ENCODE data around the gene TMC1.

TMC1 gene

DNA sequence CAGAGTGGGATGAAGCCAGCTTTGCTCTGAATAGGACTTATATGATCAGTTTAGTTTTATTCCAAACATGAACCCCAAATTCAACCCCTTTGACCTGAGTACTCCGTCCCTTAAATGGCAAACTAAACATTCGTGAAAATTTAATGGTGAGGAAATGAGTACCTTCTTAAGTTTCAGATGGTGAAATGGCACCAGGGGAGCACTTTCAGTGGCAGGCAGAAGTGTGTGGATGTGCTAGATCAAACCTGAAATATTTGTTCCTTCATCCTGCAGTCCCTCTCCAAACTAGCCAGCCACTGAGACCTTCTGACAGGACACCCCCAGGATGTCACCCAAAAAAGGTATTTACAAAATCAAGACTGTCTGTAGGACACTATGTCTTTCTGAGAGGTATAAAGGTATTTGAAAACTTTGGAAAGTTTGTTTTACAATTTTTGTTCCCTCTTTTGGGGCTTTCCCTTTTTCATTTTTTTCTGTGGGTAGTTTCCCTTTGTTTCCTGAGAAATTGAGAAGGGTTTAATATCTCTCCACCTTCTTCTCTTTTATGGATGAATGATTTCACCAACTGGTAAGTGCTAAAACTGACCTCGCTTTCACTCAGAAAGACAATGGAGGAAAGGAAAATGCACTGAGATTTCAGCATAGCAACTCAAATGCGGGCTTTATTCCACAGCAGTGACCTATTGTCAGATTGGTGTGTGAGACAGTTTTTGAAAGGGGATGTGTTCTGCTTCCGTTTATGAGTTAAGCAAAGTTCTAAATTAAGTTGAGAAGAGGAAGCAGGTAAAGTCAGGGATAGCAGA, 127.1 kb downstream of the TMC1 start:
- Mint-ChIP-seq H3K27me3 (ENCODE audit: low read depth) (no peaks in the 10 kb centered on the region), H3K36me3 (ENCODE audit: low read depth) (no peaks in the 10 kb centered on the region), H3K4me1 (no peaks in the 10 kb centered on the region), H3K27ac (no peak overlapping the region), H3K9me3 (no peaks in the 10 kb centered on the region), H3K4me3 (no peak overlapping the region)
- TF ChIP-seq, protein P1, sequence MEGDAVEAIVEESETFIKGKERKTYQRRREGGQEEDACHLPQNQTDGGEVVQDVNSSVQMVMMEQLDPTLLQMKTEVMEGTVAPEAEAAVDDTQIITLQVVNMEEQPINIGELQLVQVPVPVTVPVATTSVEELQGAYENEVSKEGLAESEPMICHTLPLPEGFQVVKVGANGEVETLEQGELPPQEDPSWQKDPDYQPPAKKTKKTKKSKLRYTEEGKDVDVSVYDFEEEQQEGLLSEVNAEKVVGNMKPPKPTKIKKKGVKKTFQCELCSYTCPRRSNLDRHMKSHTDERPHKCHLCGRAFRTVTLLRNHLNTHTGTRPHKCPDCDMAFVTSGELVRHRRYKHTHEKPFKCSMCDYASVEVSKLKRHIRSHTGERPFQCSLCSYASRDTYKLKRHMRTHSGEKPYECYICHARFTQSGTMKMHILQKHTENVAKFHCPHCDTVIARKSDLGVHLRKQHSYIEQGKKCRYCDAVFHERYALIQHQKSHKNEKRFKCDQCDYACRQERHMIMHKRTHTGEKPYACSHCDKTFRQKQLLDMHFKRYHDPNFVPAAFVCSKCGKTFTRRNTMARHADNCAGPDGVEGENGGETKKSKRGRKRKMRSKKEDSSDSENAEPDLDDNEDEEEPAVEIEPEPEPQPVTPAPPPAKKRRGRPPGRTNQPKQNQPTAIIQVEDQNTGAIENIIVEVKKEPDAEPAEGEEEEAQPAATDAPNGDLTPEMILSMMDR (IDR thresholded peaks at IDR 0.05; ENCODE audit: unreplicated experiment in 3 of 3): no peak

DNA sequence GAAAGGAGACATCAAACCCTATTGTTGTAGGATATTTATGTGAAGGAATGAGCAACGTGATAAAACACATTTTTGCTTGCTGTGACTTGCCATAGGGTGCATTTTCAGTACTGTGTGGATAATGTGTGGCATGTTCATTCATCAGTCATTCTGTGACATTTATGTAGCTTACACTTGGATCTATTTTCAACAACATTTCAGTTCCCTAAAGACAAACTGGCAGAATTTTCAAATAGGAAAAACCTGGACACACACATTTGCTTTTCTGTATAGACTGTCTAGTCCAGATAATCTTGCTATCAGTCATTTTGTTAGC, 127.7 kb downstream of the TMC1 start:
- H3K36me3 Mint-ChIP-seq (ENCODE audit: low read depth): no peaks in the 10 kb centered on the region
- H3K27ac Mint-ChIP-seq: no peak overlapping the region
- H3K4me3 Mint-ChIP-seq: no peak overlapping the region
- H3K4me1 Mint-ChIP-seq: no peaks in the 10 kb centered on the region
- no peaks in the 10 kb centered on the region for H3K9me3 Mint-ChIP-seq
- TF ChIP-seq, protein P1 (IDR thresholded peaks at IDR 0.05; ENCODE audit: unreplicated experiment in 3 of 3): no peak
- no peaks in the 10 kb centered on the region for H3K27me3 Mint-ChIP-seq (ENCODE audit: low read depth)

DNA sequence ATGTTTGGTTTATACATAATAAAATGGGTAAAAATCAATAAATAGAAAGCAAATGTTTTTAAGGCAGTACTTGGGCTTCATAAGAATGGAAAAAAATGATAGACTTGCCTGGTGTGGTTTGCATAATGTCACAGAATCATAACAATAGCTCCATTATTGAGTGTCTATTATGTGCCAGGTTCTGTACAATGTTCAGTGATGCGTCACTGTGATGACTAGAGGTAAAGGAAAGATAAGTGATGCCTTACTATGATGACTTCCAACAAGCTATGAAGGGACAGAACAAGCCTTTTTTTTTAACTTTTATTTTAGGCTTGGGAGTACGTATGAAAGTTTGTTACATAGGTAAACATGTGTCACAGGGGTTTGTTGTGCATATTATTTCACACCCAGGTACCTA, 128.8 kb downstream of the TMC1 start:
- TF ChIP-seq, protein P1 (IDR thresholded peaks at IDR 0.05; ENCODE audit: unreplicated experiment in 3 of 3): no peak
- Mint-ChIP-seq H3K4me3 (no peak overlapping the region), H3K27ac (no peak overlapping the region), H3K4me1 (no peaks in the 10 kb centered on the region), H3K9me3 (no peaks in the 10 kb centered on the region), H3K27me3 (ENCODE audit: low read depth) (no peaks in the 10 kb centered on the region), H3K36me3 (ENCODE audit: low read depth) (no peaks in the 10 kb centered on the region)

DNA sequence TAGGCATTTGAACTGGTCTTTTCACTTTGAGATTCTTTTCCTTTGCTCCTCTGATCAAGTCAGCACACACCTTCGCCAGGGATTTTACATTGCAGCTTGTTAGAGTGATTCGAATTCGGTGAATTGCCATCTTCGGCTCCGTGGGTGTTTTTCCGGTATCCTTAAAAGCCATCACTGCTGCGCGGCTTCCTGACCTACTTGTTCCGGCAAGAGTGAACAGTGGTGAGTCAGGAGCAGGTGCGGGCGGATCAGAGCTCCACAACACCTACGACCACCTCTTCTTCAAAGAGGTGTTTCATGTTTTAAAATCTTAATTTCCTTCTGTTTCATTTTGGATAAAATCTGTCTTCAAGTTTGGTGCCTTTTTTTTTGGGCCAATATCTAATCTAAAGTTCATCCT, 134.6 kb downstream of the TMC1 start:
- Mint-ChIP-seq H3K4me3 (no peak overlapping the region), H3K27ac (no peak overlapping the region), H3K4me1 (no peaks in the 10 kb centered on the region), H3K36me3 (ENCODE audit: low read depth) (no peaks in the 10 kb centered on the region), H3K9me3 (no peaks in the 10 kb centered on the region), H3K27me3 (ENCODE audit: low read depth) (peaks cover 4% of the 10 kb centered on the region)
- TF ChIP-seq, protein P1 (IDR thresholded peaks at IDR 0.05; ENCODE audit: unreplicated experiment in 3 of 3): no peak

DNA sequence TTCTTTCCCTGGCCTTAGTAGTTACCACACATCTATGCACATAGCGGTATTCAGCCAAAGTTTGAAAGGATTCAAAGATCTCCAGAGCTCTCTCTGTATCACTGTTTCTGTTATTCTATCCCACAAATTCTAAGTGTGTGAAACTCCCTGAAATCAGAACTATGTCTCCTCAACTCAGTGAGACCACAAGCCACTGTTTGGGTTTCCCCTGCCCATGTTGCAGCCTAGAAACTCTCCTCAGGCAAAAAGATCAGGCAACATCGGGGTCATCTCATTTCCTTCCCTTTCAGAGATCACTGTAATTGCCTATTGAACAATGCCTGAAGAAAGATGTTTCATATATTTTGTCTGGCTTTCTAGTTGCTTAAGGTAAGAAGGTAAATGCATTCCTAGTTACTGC, 135.6 kb downstream of the TMC1 start:
- H3K4me1 Mint-ChIP-seq: no peaks in the 10 kb centered on the region
- H3K9me3 Mint-ChIP-seq: no peaks in the 10 kb centered on the region
- no peak overlapping the region for H3K4me3 Mint-ChIP-seq
- TF ChIP-seq, protein P1 (IDR thresholded peaks at IDR 0.05; ENCODE audit: unreplicated experiment in 3 of 3): no peak
- no peak overlapping the region for H3K27ac Mint-ChIP-seq
- no peaks in the 10 kb centered on the region for H3K36me3 Mint-ChIP-seq (ENCODE audit: low read depth)
- peaks cover 4% of the 10 kb centered on the region for H3K27me3 Mint-ChIP-seq (ENCODE audit: low read depth)

GRCh38 chr9:72658703-72659102, 137.3 kb downstream of the TMC1 start:
- Mint-ChIP-seq H3K4me1 (no peaks in the 10 kb centered on the region), H3K36me3 (ENCODE audit: low read depth) (no peaks in the 10 kb centered on the region), H3K27ac (no peak overlapping the region), H3K27me3 (ENCODE audit: low read depth) (peaks cover 4% of the 10 kb centered on the region), H3K4me3 (no peak overlapping the region), H3K9me3 (no peaks in the 10 kb centered on the region)
- TF ChIP-seq, protein P1 (IDR thresholded peaks at IDR 0.05; ENCODE audit: unreplicated experiment in 3 of 3): no peak

All from nephron (organoid).